Measurements from ENCODE around the gene ABLIM1.

- no peak for TF ChIP-seq SUZ12 (IDR thresholded peaks at IDR 0.05)
- no peak for TF ChIP-seq FOXK2 (IDR thresholded peaks at IDR 0.05)
- no peak for TF ChIP-seq HDGF (IDR thresholded peaks at IDR 0.05; ENCODE audit: borderline replicate concordance)
- no peak for TF ChIP-seq TARDBP (IDR thresholded peaks at IDR 0.05)
- no peak for TF ChIP-seq ELF4 (IDR thresholded peaks at IDR 0.05)
- no peak for TF ChIP-seq BHLHE40 (IDR thresholded peaks at IDR 0.05; ENCODE audit: borderline replicate concordance)
- no peak for TF ChIP-seq NFRKB (IDR thresholded peaks at IDR 0.05)
- TF ChIP-seq FOXA1 (IDR thresholded peaks at IDR 0.05): no peak
- no peak for TF ChIP-seq SP1 (IDR thresholded peaks at IDR 0.05)
Observed at GRCh38 chr10:114441107-114441506, 217.0 kb downstream of the ABLIM1 start.

Data from HEK293T (cell line).